MM.1S (cell line): ENCODE measurements around the gene CTU2.

ENCODE experiments used
- CTCF ChIP-seq: fragments of 300-600 bp; sonication (generic); IDR thresholded peaks from 2 replicates; pipeline ENCODE4 v1.5.1; 2016; ENCODE audit warnings: antibody characterized with exemption, low read length, mixed read lengths
- EZH2 ChIP-seq: fragments of 300-600 bp; sonication (generic); optimal IDR thresholded peaks from 2 replicates; pipeline ENCODE3; 2017; ENCODE audit warnings: low read depth, mild to moderate bottlenecking, antibody characterized with exemption, low read length, mixed read lengths
- EZH2phosphoT487 ChIP-seq: fragments of 300-600 bp; sonication (generic); IDR thresholded peaks from 2 replicates; pipeline ENCODE4 v1.6.1; 2018; ENCODE audit warnings: antibody characterized with exemption, low read length

- no peak for TF ChIP-seq CTCF
- TF ChIP-seq EZH2phosphoT487 = no peak
- TF ChIP-seq EZH2 = no peak
Observed at GRCh38 chr16:88736088-88736487, 29.8 kb downstream of the CTU2 start.
